Neural cell (in vitro differentiated cells): ENCODE data around the gene CIZ1. TPM values are rescaled to one million over a fixed set of nuclear protein-coding genes. Genes with fewer than 3 reads are reported as not detected.

ENCODE experiments used
- H2AFZ ChIP-seq: fragments of 200-600, 300-800 bp; sonication (generic), shearing (Covaris generic); 2 replicates; pipeline ENCODE4 v1.6.0; 2014; ENCODE audit warnings: low read depth, mild to moderate bottlenecking, antibody characterized with exemption, low read length, moderate library complexity
- H3F3A ChIP-seq: fragments of 200-600 bp; shearing (Covaris generic); 2 replicates; pipeline ENCODE4 v1.6.1; 2016; ENCODE audit warnings: mild to moderate bottlenecking, moderate library complexity, mixed read lengths, antibody characterized with exemption, low read length; ENCODE audit not compliant: insufficient read depth, poor library complexity, severe bottlenecking
- H3K27ac ChIP-seq: fragments of 200-600, 300-800 bp; sonication (generic), shearing (Covaris generic); 2 replicates; pipeline ENCODE4 v1.5.1; 2014; ENCODE audit warnings: mild to moderate bottlenecking, low read length, moderate library complexity
- H3K27me3 ChIP-seq: fragments of 300-800, 200-600 bp; sonication (generic), shearing (Covaris generic); 2 replicates; pipeline ENCODE4 v1.6.0; 2014; ENCODE audit warnings: mild to moderate bottlenecking, low read depth, low read length, moderate library complexity; ENCODE audit not compliant: insufficient read depth
- H3K36me3 ChIP-seq: fragments of 300-800, 200-600 bp; sonication (generic), shearing (Covaris generic); 2 replicates; pipeline ENCODE4 v1.5.1; 2014; ENCODE audit warnings: mild to moderate bottlenecking, antibody characterized with exemption, low read length, moderate library complexity; ENCODE audit not compliant: insufficient read depth
- H3K4me2 ChIP-seq: fragments of 300-800, 200-600 bp; sonication (generic), shearing (Covaris generic); 2 replicates; pipeline ENCODE4 v1.6.0; 2014; ENCODE audit warnings: mild to moderate bottlenecking, low read length
- H3K4me3 ChIP-seq: fragments of 300-800, 200-600 bp; sonication (generic), shearing (Covaris generic); 2 replicates; pipeline ENCODE4 v1.5.1; 2014; ENCODE audit warnings: mild to moderate bottlenecking, low read length, moderate library complexity
- H3K79me2 ChIP-seq: fragments of 200-600 bp; shearing (Covaris generic); replicated peaks from 2 replicates; pipeline ENCODE4 v1.6.0; 2014; ENCODE audit warnings: mild to moderate bottlenecking, low read length, moderate library complexity; ENCODE audit not compliant: insufficient read depth
- H3K9ac ChIP-seq: fragments of 300-800, 200-600 bp; sonication (generic), shearing (Covaris generic); 2 replicates; pipeline ENCODE4 v1.6.1; 2016; ENCODE audit warnings: mild to moderate bottlenecking, low read length, mixed read lengths
- H3K9me2 ChIP-seq: fragments of 200-600 bp; shearing (Covaris generic); 2 replicates; pipeline ENCODE4 v1.6.1; 2016; ENCODE audit warnings: mild to moderate bottlenecking, low read length, mixed read lengths; ENCODE audit not compliant: insufficient read depth
- H3K9me3 ChIP-seq: fragments of 200-600, 300-800 bp; sonication (generic), shearing (Covaris generic); 2 replicates; pipeline ENCODE4 v1.6.1; 2016; ENCODE audit warnings: mild to moderate bottlenecking, mixed run types, low read length, moderate library complexity, mixed read lengths
- H4K20me1 ChIP-seq: fragments of 200-600 bp; shearing (Covaris generic); 2 replicates; pipeline ENCODE4 v1.6.1; 2016; ENCODE audit warnings: mild to moderate bottlenecking, mixed run types; ENCODE audit not compliant: insufficient read depth
- CTCF ChIP-seq: fragments of 450-650 bp; IDR thresholded peaks from 2 replicates; pipeline ENCODE4 v1.5.1; 2014; ENCODE audit warnings: antibody characterized with exemption, mild to moderate bottlenecking, moderate library complexity; ENCODE audit not compliant: poor library complexity, severe bottlenecking
- EP300 ChIP-seq: fragments of 450-650 bp; conservative IDR thresholded peaks from 2 replicates; pipeline ENCODE4 v1.6.1; 2014; ENCODE audit warnings: antibody characterized with exemption, mild to moderate bottlenecking, moderate library complexity; ENCODE audit not compliant: poor library complexity, severe bottlenecking
- EZH2 ChIP-seq: fragments of 200-600, 300-800 bp; shearing (Covaris generic), sonication (generic); IDR thresholded peaks from 2 replicates; pipeline ENCODE4 v1.6.1; 2014; ENCODE audit warnings: antibody characterized with exemption, low read length, borderline replicate concordance, mild to moderate bottlenecking; ENCODE audit not compliant: insufficient read depth, poor library complexity, severe bottlenecking
- MXI1 ChIP-seq: fragments of 450-650 bp; conservative IDR thresholded peaks from 2 replicates; pipeline ENCODE4 v1.6.1; 2014; ENCODE audit warnings: antibody characterized with exemption, mild to moderate bottlenecking; ENCODE audit not compliant: poor library complexity, severe bottlenecking
- POLR2AphosphoS5 ChIP-seq: IDR thresholded peaks from 2 replicates; pipeline ENCODE4 v1.6.1; 2012
- RAD21 ChIP-seq: fragments of 450-650 bp; conservative IDR thresholded peaks from 2 replicates; pipeline ENCODE4 v1.6.1; 2014; ENCODE audit warnings: antibody characterized with exemption, mild to moderate bottlenecking, moderate library complexity
- REST ChIP-seq: IDR thresholded peaks from 2 replicates; pipeline ENCODE4 v1.6.1; 2012; ENCODE audit warnings: borderline replicate concordance
- SMC3 ChIP-seq: fragments of 450-650 bp; conservative IDR thresholded peaks from 2 replicates; pipeline ENCODE4 v1.6.1; 2014; ENCODE audit warnings: antibody characterized with exemption, mild to moderate bottlenecking, moderate library complexity; ENCODE audit not compliant: poor library complexity
- TAF1 ChIP-seq: IDR thresholded peaks from 2 replicates; pipeline ENCODE4 v1.6.1; 2012; ENCODE audit warnings: low read depth
- polyA plus RNA-seq: library from polyadenylated mRNA; depleted of rRNA; stranded (reverse); fragments of >200 nt; gene quantifications from 2 replicates; pipeline ENCODE4 v1.2.3, GENCODE V29; 2014

CIZ1 gene
- polyA plus RNA-seq, 1 donor from 2014 or later = 25.6 TPM

- no peaks in the 10 kb centered on the region for H3K27me3 ChIP-seq
- H3K9me3 ChIP-seq = no peaks in the 10 kb centered on the region
- TF ChIP-seq RAD21 = no peak
- TF ChIP-seq SMC3 = no peak
- TF ChIP-seq TAF1 = no peak
- no peak for TF ChIP-seq EZH2
- TF ChIP-seq MXI1 = no peak
- no peak for TF ChIP-seq REST
- no peak for TF ChIP-seq EP300
- TF ChIP-seq CTCF = no peak
- TF ChIP-seq POLR2AphosphoS5 = no peak
- H3K9me2 ChIP-seq = no peaks in the 10 kb centered on the region
- H3K36me3 ChIP-seq = no peaks in the 10 kb centered on the region
- no peaks in the 10 kb centered on the region for H3F3A ChIP-seq
- no peak overlapping the region for H2AFZ ChIP-seq
- H3K4me2 ChIP-seq = no peak overlapping the region
- H3K79me2 ChIP-seq = no peaks in the 10 kb centered on the region
- no peaks in the 10 kb centered on the region for H4K20me1 ChIP-seq
- H3K4me3 ChIP-seq = no peak overlapping the region
- no peak overlapping the region for H3K27ac ChIP-seq
- no peak overlapping the region for H3K9ac ChIP-seq
Measured at GRCh38 chr9:128153060-128153946, 38.1 kb downstream of the CIZ1 start.

DNA sequence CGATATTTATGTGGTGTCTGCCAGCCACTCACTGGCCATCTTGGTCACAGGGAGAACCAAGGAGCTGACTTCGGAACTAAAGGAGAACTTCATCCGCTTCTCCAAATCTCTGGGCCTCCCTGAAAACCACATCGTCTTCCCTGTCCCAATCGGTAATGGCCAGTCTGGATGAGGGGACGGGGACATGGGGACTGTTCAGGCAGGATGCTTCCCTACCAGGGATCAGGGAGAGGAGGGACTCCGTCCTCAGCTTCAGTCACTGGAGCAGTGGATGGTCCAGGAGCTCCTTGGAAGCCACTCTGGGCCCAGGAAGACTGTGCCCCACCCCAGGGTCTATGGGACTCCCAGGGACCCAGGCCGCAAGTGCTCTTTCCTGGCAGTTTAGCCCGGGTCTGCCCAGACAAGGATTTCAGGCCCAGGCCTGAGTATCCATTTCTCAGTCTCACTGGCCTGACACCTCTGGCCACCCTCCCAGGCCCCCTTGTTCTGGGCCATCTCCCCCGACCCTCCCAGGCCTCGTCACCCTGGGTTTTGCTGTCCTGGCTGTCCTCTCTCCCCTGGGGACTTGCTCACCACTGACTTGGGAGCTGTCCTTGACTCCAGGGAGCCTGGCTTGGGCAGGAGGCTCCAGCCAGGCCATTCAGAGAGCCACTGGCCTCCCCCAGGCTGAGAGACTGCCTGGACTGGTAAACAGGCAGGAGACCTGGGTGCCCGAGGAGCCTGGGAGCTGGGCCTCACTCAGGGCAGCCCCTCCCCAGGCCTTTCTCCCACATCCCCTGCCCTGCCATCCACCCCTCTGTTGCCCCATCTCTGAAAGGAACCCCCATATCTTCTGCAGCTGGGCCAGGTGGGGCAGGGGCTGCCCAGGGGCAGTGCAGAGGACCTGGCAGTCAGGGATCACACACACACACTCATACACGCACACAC is 39.0 kb downstream of the CIZ1 start:
- no peaks in the 10 kb centered on the region for H4K20me1 ChIP-seq
- H3K9me2 ChIP-seq = no peaks in the 10 kb centered on the region
- TF ChIP-seq CTCF = no peak
- no peak for TF ChIP-seq TAF1
- no peak for TF ChIP-seq POLR2AphosphoS5
- no peak for TF ChIP-seq REST
- no peak for TF ChIP-seq MXI1
- TF ChIP-seq RAD21 = no peak
- TF ChIP-seq SMC3 = no peak
- no peak for TF ChIP-seq EP300
- TF ChIP-seq EZH2 = no peak
- H3K36me3 ChIP-seq = no peaks in the 10 kb centered on the region
- no peaks in the 10 kb centered on the region for H3F3A ChIP-seq
- H3K9ac ChIP-seq = no peak overlapping the region
- H3K4me2 ChIP-seq = no peak overlapping the region
- no peak overlapping the region for H3K4me3 ChIP-seq
- no peaks in the 10 kb centered on the region for H3K27me3 ChIP-seq
- no peak overlapping the region for H3K27ac ChIP-seq
- no peaks in the 10 kb centered on the region for H3K79me2 ChIP-seq
- H3K9me3 ChIP-seq = no peaks in the 10 kb centered on the region
- no peak overlapping the region for H2AFZ ChIP-seq
